OCI-LY3 (cell line): ENCODE measurements around the gene CARS2.
A peak's percentile ranks its signal among the peaks of the same experiment; 100 is the strongest.
"Not testable (repeated sequence)": the region's sequence is repeated elsewhere in the genome, so short reads cannot be mapped to it uniquely, and the experiment has no call there.

Source experiments
- H2AFZ ChIP-seq: fragments of 200-600, 300-600 bp; shearing (Covaris generic); 2 replicates; pipeline ENCODE4 v1.6.0; 2014; ENCODE audit warnings: antibody characterized with exemption, low read depth, low read length
- H3K27ac ChIP-seq: fragments of 200-600, 300-600 bp; sonication (generic); 2 replicates; pipeline ENCODE4 v1.5.1; 2014; ENCODE audit warnings: mild to moderate bottlenecking, low read length, moderate library complexity, mixed read lengths
- H3K27me3 ChIP-seq: fragments of 200-600, 300-600 bp; sonication (generic); 2 replicates; pipeline ENCODE4 v1.6.1; 2014; ENCODE audit warnings: low read depth, low read length, mixed read lengths
- H3K36me3 ChIP-seq: fragments of 200-600, 300-600 bp; sonication (generic); replicated peaks from 2 replicates; pipeline ENCODE3; 2014; ENCODE audit warnings: low read depth, low read length, mixed read lengths
- H3K4me1 ChIP-seq: fragments of 300-600, 200-600 bp; sonication (generic); 2 replicates; pipeline ENCODE4 v1.6.1; 2014; ENCODE audit warnings: low read length, mixed read lengths
- H3K4me2 ChIP-seq: fragments of 200-600, 300-600 bp; sonication (generic); 2 replicates; pipeline ENCODE4 v1.6.1; 2014; ENCODE audit warnings: low read length, mixed read lengths
- H3K4me3 ChIP-seq: fragments of 300-600, 200-600 bp; sonication (generic); 2 replicates; pipeline ENCODE4 v1.5.1; 2014; ENCODE audit warnings: antibody characterized with exemption, mild to moderate bottlenecking, low read length, moderate library complexity
- H3K79me2 ChIP-seq: fragments of 300-600, 200-600 bp; shearing (Covaris generic); 2 replicates; pipeline ENCODE4 v1.6.1; 2014; ENCODE audit warnings: mild to moderate bottlenecking, low read length, mixed read lengths
- H3K9ac ChIP-seq: fragments of 300-600, 200-600 bp; shearing (Covaris generic); 2 replicates; pipeline ENCODE4 v1.6.0; 2014; ENCODE audit warnings: mild to moderate bottlenecking, low read length, moderate library complexity
- H3K9me3 ChIP-seq: fragments of 200-600, 300-600 bp; shearing (Covaris generic); 2 replicates; pipeline ENCODE4 v1.6.1; 2014; ENCODE audit warnings: low read length, mixed read lengths; ENCODE audit not compliant: insufficient read depth
- H4K20me1 ChIP-seq: fragments of 200-600, 300-600 bp; sonication (generic); 2 replicates; pipeline ENCODE4 v1.6.1; 2016; ENCODE audit warnings: low read length, mixed read lengths; ENCODE audit not compliant: insufficient read depth
- CTCF ChIP-seq: fragments of 200-600, 300-600 bp; sonication (generic); IDR thresholded peaks from 2 replicates; pipeline ENCODE4 v1.5.1; 2014; ENCODE audit warnings: antibody characterized with exemption, low read length, low read depth
- EZH2phosphoT487 ChIP-seq: fragments of 200-600 bp; shearing (Covaris generic); IDR thresholded peaks from 2 replicates; pipeline ENCODE4 v1.6.1; 2018; ENCODE audit warnings: antibody characterized with exemption, mixed run types, low read depth

The CARS2 gene

DNA sequence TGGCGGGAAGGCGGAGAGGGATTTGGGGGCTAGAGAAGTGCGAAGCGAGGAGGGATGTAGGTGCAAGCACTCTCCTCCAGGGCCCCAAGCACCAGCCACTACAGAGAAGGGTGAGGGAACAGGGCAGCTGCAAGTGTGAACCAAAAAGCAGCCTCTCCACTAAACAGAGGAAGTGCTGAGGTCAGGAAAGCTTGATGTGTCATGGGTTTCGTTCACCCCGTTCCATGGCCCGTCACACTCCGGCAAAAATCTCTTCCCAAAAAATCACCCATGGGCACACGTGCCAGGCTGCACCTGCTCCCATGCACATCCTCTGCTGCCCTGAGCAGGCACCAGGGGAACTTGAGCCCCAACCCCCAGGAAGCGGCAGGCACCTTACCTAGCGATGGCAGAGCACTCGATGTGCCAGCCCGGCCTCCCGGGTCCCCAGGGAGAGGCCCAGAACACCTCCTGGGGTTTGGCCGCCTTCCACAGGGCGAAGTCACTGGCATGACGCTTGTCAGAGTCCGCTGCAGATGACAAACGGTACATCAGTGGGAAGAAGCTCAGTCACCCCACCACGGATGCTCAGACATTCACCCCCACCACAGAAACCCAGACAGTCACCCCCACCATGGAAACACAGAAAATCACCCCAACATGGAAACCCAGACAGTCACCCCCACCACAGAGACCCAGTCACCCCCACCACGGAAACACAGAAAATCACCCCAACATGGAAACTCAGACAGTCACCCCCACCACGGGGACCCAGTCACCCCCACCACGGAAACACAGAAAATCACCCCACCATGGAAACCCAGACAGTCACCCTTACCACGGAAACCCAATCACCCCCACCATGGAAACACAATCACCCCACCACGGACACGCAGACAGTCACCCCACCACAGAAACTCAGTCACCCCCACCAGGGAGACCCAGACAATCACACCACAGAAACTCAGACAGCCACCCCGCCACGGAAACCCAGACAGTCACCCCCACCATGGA is 29.0 kb downstream of the CARS2 start:
- Histone ChIP-seq H3K4me3 (peak overlapping the region; percentile 72), H3K4me2 (peak overlapping the region; percentile 98), H3K27me3 (no peaks in the 10 kb centered on the region), H4K20me1 (0 out of 2 replicates have a peak, but pooled peaks cover 7% of the 10 kb centered on the region), H3K9me3 (no peaks in the 10 kb centered on the region), H3K9ac (peak overlapping the region; percentile 70), H2AFZ (no peak overlapping the region), H3K4me1 (peaks cover 25% of the 10 kb centered on the region), H3K36me3 (peaks cover 23% of the 10 kb centered on the region), H3K79me2 (peaks cover 4% of the 10 kb centered on the region; the same call in 1 of the 2 replicates), H3K27ac (peak overlapping the region; percentile 93)
- TF ChIP-seq CTCF, result no peak
- TF ChIP-seq EZH2phosphoT487, result no peak

GRCh38 chr13:110669814-110670213 is 36.1 kb downstream of the CARS2 start:
- not testable (repeated sequence) for H2AFZ ChIP-seq, H3K27me3 ChIP-seq, H3K79me2 ChIP-seq, H3K9me3 ChIP-seq, H3K4me2 ChIP-seq, H4K20me1 ChIP-seq, H3K9ac ChIP-seq, H3K27ac ChIP-seq, H3K4me3 ChIP-seq
- peaks cover 37% of the 10 kb centered on the region for H3K36me3 ChIP-seq
- H3K4me1 ChIP-seq, result peaks cover 12% of the 10 kb centered on the region

DNA sequence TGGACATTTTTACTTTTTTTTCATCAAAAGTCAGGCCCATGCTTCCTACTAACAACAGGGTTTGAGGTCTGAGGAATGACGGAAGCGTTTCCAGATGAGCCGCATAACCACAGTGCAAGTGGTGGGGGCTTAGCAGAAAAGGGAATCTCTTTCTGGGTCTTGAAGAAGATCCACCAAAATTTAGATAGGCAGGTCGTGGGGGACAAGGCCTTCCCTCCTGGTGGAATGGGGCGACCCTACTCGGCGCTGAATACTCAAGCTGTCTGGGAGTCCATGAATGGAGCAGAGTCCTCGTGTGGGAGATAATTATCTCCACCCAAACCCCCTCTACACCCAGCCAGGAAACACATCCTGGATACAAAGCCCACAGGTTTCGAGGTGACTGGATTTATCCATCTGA is 36.9 kb downstream of the CARS2 start:
- peaks cover 12% of the 10 kb centered on the region for H3K4me1 ChIP-seq
- H4K20me1 ChIP-seq, result 0 out of 2 replicates have a peak, but pooled peaks cover 4% of the 10 kb centered on the region
- no peaks in the 10 kb centered on the region for H3K27me3 ChIP-seq
- no peak overlapping the region for H3K4me2 ChIP-seq
- TF ChIP-seq EZH2phosphoT487, result no peak
- no peak for TF ChIP-seq CTCF
- H3K4me3 ChIP-seq, result no peak overlapping the region
- no peak overlapping the region for H3K9ac ChIP-seq
- H3K36me3 ChIP-seq, result peaks cover 43% of the 10 kb centered on the region
- H3K9me3 ChIP-seq, result no peaks in the 10 kb centered on the region
- H3K79me2 ChIP-seq, result no peaks in the 10 kb centered on the region
- no peak overlapping the region for H3K27ac ChIP-seq
- H2AFZ ChIP-seq, result no peak overlapping the region

DNA sequence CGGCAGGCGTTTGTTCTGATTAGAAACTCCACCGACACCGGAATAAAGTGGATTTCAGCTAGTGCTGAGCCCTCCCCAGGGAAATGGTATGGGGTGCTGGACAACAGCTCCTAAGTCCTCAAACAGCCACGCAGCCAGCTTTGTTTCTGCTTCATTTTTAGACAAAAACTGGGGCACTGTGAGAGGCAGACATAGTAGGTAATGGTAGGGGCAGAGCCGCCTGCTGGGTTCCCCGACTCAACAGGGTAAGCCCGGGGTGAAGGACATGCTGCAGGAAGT is 39.7 kb downstream of the CARS2 start:
- H3K79me2 ChIP-seq, result no peaks in the 10 kb centered on the region
- no peaks in the 10 kb centered on the region for H3K9me3 ChIP-seq
- TF ChIP-seq CTCF (no peak), EZH2phosphoT487 (no peak)
- H3K4me1 ChIP-seq, result peaks cover 12% of the 10 kb centered on the region
- H3K9ac ChIP-seq, result no peak overlapping the region
- H3K4me3 ChIP-seq, result no peak overlapping the region
- H3K27ac ChIP-seq, result no peak overlapping the region
- H3K36me3 ChIP-seq, result peaks cover 71% of the 10 kb centered on the region
- no peak overlapping the region for H2AFZ ChIP-seq
- H3K27me3 ChIP-seq, result no peaks in the 10 kb centered on the region
- 0 out of 2 replicates have a peak, but pooled peaks cover 4% of the 10 kb centered on the region for H4K20me1 ChIP-seq
- H3K4me2 ChIP-seq, result peak overlapping the region; percentile 31
